Measurements from ENCODE around the gene UBA52. TPM values are rescaled to one million over a fixed set of nuclear protein-coding genes. Genes with fewer than 3 reads are reported as not detected.

UBA52 gene
- total and polyA plus RNA-seq, 2 of the 13 experiments (the other 11 are each of a cell fraction or from before 2014, with no cell fraction given): 959 to 1,782 TPM

DNA sequence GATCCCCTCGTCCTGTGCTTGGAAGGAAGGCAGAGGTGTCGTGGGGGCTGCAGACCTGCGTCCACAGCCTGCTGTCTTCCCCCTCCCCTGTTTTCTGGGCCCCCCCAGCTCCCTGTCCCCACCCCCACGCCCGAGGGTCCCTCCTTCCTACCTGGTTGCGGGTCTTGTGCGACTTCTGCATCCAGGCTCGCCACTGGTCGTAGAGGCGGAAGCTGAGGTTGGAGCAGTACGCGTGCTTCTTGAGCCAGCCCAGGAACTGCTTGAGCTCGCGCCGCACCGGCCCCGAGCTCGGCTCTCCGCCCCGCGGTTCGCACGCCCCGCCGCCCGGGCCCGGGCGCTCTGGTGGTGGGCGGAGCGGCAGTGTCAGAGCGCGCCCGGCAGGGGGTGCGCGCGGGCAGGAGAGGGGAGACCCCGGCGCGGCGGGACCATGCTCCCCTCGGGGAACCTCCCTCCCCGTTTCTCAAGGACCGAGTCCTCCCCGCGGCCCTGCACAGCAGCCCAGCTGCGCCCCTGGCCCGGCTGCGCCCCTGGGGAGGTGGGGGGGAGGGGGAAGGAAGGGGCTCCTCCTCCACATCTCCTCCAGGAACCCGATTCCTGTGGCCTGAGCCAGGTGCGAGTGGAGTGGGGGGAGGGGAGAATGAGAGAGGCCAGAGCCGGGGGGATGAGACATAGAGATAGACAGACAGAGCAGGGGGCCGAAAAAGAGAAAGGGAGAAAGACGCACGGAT is 22.6 kb downstream of the UBA52 start:
- H3K4me3 ChIP-seq (replicated peaks in 1 of 3; ENCODE audit: insufficient read depth in 1 of 3, low read depth in 2 of 3, low read length in 3 of 3): no peak overlapping the region
- peaks cover 13% of the 10 kb centered on the region for H3K4me1 ChIP-seq (ENCODE audit: insufficient read depth, low read length)
- intact Hi-C loops (cut with micrococcal nuclease; ENCODE audit: unreplicated experiment) (no loop called here), in situ Hi-C loops (cut with HindIII; ENCODE audit: extremely low pct_ligation_motif_present, low pct_unique_long_range_greater_than_20kb) (loop anchor here (5.0 kb wide), 1 partner anchor 83 kb away; no protein-coding TSS in a partner anchor)
- ChIA-PET POLR2A (interaction anchor here (0.6 to 0.8 kb wide), 2 partner anchors 231 to 303 kb away, joined by 3 read pairs; no protein-coding TSS in a partner anchor), CTCF (ENCODE audit: low intra/inter-chr PET ratio, low total read pairs) (no interaction called here)
- no peak overlapping the region for H3K4me2 ChIP-seq (ENCODE audit: low read depth, low read length)
- no peak for FAIRE-seq
- no peaks in the 10 kb centered on the region for H3K9me3 ChIP-seq (ENCODE audit: low read length)
- TF ChIP-seq AGO2 (optimal IDR thresholded peaks at IDR 0.05; ENCODE audit: low read depth, low read length): peak; percentile 36
- TF ChIP-seq ZNF629 (CRISPR knock-in tag; conservative IDR thresholded peaks at IDR 0.05): no peak
- no peak for TF ChIP-seq E2F2 (CRISPR knock-in tag; IDR thresholded peaks at IDR 0.05; ENCODE audit: borderline replicate concordance)
- TF ChIP-seq ZFP36L2 (CRISPR knock-in tag; IDR thresholded peaks at IDR 0.05): no peak
- TF ChIP-seq ZNF17 (CRISPR knock-in tag; IDR thresholded peaks at IDR 0.05): no peak
- no peak for TF ChIP-seq HINFP (CRISPR knock-in tag; IDR thresholded peaks at IDR 0.05; ENCODE audit: low read depth)
- H3K27ac ChIP-seq (ENCODE audit: extremely low read length, insufficient read depth, low read length): no peak overlapping the region
- BruUV-seq (replicated peaks): no TSS peak
- 0 out of 2 replicates have a peak, but pooled peaks cover 2% of the 10 kb centered on the region for H4K20me1 ChIP-seq (ENCODE audit: insufficient read depth, low read length)
- no peak for DNase-seq (ENCODE audit: low spot score)
- H3K27me3 ChIP-seq (ENCODE audit: control insufficient read depth in 1 of 2, insufficient read depth in 2 of 2, low read length in 2 of 2): no peaks in the 10 kb centered on the region
- WGBS (ENCODE audit: low lambda C conversion rate): 97% methylated on average over 41 of the region's 54 CpGs
- ATAC-seq: no peak
- no peak overlapping the region for H3K9ac ChIP-seq (ENCODE audit: insufficient read depth, low read depth, low read length)
- H3K79me2 ChIP-seq (ENCODE audit: insufficient read depth, low read length): no peaks in the 10 kb centered on the region
- H2AFZ ChIP-seq (ENCODE audit: low read length): no peak overlapping the region
- peaks cover 12 to 37% of the 10 kb centered on the region in 2 experiments; a peak in 4 of 5 replicates for H3K36me3 ChIP-seq (replicated peaks in 1 of 2; ENCODE audit: control insufficient read depth in 1 of 2, insufficient read depth in 2 of 2, low read length in 2 of 2)
